ENCODE data around the gene RTL5.

Gene RTL5

GRCh38 chrX:72107320-72107719, 24.4 kb downstream of the RTL5 start:
- peak; percentile 38 for DNase-seq

GRCh38 chrX:72105436-72105835, 26.3 kb downstream of the RTL5 start:
- DNase-seq: no peak

- DNase-seq: no peak
These were observed 29.0 kb downstream of the RTL5 start for GRCh38 chrX:72102760-72103159.

GRCh38 chrX:72102126-72102525, 29.6 kb downstream of the RTL5 start:
- no peak for DNase-seq

GRCh38 chrX:72101597-72102037, 30.1 kb downstream of the RTL5 start:
- DNase-seq: no peak

GRCh38 chrX:72100824-72101351, 30.8 kb downstream of the RTL5 start:
- no peak for DNase-seq

- no peak for DNase-seq
These were observed 31.5 kb downstream of the RTL5 start for GRCh38 chrX:72100051-72100755.

GRCh38 chrX:72097098-72097497, 34.6 kb downstream of the RTL5 start:
- no peak for DNase-seq

GRCh38 chrX:72095370-72095769, 36.3 kb downstream of the RTL5 start:
- no peak for DNase-seq

GRCh38 chrX:72094894-72095293, 36.8 kb downstream of the RTL5 start:
- no peak for DNase-seq

GRCh38 chrX:72089254-72089653, 42.5 kb downstream of the RTL5 start:
- DNase-seq: no peak

GRCh38 chrX:72088761-72089160, 43.0 kb downstream of the RTL5 start:
- no peak for DNase-seq

GRCh38 chrX:72086995-72087394, 44.7 kb downstream of the RTL5 start:
- DNase-seq: no peak

GRCh38 chrX:72084114-72084513, 47.6 kb downstream of the RTL5 start:
- no peak for DNase-seq

- no peak for DNase-seq
These were observed 48.4 kb downstream of the RTL5 start for GRCh38 chrX:72083291-72083690.

GRCh38 chrX:72081605-72082320, 50.0 kb downstream of the RTL5 start:
- no peak for DNase-seq

GRCh38 chrX:72080800-72081199, 50.9 kb downstream of the RTL5 start:
- no peak for DNase-seq

- DNase-seq: no peak
These were observed 51.6 kb downstream of the RTL5 start for GRCh38 chrX:72080150-72080549.

GRCh38 chrX:72079607-72080006, 52.1 kb downstream of the RTL5 start:
- DNase-seq: no peak

GRCh38 chrX:72078411-72078810, 53.3 kb downstream of the RTL5 start:
- no peak for DNase-seq
